ENCODE data around the gene NPM1.

DNA sequence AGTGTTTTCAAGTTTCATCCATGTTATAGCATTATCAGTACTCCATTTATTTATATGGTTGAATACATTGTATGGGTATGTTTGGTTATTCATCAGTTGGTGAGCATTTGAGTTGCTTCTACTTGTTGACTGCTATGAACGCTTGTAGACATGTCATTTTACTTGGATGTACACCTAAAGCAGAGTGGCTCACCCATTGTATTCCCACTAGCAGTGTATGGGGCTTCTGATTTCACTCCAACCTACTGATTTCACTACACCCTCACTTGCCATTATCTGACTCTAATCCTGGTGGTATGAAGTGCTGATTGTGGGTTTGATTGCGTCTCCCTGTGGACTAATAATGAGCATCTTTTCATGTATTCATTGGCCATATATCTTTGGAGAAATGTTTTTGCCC is 9.5 kb downstream of the NPM1 start:
- TF ChIP-seq, protein P1, sequence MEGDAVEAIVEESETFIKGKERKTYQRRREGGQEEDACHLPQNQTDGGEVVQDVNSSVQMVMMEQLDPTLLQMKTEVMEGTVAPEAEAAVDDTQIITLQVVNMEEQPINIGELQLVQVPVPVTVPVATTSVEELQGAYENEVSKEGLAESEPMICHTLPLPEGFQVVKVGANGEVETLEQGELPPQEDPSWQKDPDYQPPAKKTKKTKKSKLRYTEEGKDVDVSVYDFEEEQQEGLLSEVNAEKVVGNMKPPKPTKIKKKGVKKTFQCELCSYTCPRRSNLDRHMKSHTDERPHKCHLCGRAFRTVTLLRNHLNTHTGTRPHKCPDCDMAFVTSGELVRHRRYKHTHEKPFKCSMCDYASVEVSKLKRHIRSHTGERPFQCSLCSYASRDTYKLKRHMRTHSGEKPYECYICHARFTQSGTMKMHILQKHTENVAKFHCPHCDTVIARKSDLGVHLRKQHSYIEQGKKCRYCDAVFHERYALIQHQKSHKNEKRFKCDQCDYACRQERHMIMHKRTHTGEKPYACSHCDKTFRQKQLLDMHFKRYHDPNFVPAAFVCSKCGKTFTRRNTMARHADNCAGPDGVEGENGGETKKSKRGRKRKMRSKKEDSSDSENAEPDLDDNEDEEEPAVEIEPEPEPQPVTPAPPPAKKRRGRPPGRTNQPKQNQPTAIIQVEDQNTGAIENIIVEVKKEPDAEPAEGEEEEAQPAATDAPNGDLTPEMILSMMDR (IDR thresholded peaks at IDR 0.05) = no peak
- TF ChIP-seq ZFX (IDR thresholded peaks at IDR 0.05; ENCODE audit: borderline replicate concordance) = no peak
